ENCODE measurements around the gene PAH. TPM values are rescaled to one million over a fixed set of nuclear protein-coding genes. Genes with fewer than 3 reads are reported as not detected.

PAH gene
- total RNA-seq, 1 experiment from 2014 or later: not detected

GRCh38 chr12:102950950-102951619 lies 34.0 kb upstream of the PAH start:
- DNase-seq (ENCODE audit: low read depth): no peak

GRCh38 chr12:102950107-102950949 lies 33.3 kb upstream of the PAH start:
- DNase-seq (ENCODE audit: low read depth): no peak

GRCh38 chr12:102948941-102949352 lies 31.9 kb upstream of the PAH start:
- DNase-seq (ENCODE audit: low read depth): peak; percentile 15

DNA sequence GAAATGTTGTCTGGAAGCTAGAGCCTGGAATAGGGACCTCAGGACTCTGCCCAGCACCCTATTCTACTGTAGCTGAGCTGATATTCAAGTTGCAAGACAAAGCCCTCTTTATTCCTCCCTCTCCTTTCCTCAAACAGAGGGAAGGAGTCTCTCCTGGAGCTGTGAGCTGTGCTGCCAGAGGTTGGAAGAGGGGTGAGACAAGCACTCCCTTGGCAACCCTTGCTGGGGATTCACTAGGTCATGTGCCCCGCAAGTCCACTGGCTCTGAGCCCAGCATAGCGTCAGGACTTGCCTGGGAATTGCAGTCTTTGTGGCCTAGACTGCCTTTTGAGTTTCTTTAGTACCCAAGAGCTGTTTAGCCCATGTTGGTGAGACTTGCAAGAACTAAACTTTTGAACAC lies 29.0 kb upstream of the PAH start:
- no peak for DNase-seq (ENCODE audit: low read depth)

DNA sequence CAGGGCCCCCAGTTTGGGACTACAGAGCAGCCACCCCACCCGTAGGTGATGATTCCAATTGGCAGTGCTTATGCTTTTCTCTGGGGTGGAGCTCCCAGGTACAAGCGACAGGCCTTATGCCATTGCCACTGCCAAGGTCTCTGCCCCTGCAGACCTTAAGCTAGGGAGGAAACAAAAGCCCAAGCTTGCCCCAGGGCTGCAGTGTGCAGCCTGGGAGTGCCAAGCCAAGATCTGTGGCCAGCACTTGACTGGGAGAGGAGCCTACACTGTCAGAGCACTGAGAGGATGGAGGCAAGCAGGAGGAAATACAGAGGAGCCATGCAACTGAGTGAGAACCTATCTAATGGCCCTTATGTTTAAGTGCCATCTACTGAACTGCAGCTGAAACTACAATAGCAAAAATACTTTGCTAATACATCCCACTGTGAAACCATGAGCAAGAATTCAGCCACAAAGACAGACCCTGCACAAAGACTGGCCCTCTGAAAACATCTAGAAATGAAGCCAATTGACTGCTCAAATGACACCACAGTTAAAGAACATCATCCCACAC lies 22.7 kb upstream of the PAH start:
- no peak for DNase-seq (ENCODE audit: low read depth)

- no peak for DNase-seq (ENCODE audit: low read depth)
Measured at GRCh38 chr12:102939059-102939458, 22.0 kb upstream of the PAH start.

- no peak for DNase-seq (ENCODE audit: low read depth)
Measured at GRCh38 chr12:102933168-102933567, 16.1 kb upstream of the PAH start.

DNA sequence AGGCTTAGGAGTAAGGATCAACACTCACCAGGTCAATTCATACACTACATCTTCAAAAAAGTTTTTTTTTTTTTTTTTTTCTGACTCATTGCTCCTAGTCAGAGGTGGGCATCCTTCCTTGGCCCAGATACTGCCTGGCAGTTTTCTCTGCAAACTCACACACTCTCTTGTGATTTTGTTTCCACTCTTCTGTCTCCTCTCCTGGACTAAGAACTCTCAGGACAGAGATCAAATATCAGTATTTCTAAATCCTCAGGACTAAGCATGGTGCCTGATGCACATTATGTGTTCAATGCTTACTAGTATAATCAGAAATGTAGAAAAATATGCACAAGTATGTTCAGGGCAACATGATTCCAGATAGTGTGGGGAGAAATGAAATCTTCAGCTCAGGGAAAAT lies 10.2 kb upstream of the PAH start:
- DNase-seq (ENCODE audit: low read depth): no peak

DNA sequence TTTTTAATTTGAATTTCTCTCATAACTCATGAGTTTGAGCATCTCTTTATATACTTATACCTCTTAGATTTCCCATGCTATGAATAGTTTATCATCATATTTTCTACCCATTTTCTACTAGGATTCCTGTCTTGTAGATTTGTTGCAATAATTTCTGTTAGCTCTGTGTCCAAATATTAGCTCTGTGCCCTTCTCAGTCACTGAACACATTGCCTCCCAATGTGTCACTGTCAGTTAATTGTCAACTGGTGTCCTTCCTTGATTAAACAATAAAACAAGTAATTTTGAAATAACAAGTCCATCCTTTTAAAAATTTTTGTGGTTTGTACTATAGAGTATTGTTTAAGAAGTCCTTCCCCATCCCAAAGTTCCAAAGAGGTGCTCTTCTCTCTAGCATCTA lies 4.2 kb upstream of the PAH start:
- DNase-seq (ENCODE audit: low read depth): no peak

DNA sequence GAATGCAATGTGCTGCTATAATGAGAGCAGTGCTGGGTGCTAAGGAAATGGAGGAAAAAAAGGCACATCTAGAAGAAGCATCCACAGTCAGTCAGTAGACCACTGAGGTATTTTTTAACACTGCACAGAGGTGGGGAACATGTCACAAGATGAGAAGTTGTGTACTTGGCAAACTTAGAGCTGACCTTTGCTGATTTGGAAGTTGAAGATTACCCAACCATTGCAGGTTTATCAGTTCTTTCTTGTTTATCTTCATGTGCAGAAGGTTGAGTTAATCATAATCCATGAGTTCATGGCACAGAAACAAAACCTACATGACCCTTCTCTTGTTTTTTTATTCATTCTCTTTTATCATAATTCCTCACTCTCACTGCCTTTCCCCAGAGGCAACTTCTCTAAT lies 3.2 kb upstream of the PAH start:
- no peak for DNase-seq (ENCODE audit: low read depth)

GRCh38 chr12:102918840-102919239 lies 1.8 kb upstream of the PAH start:
- DNase-seq (ENCODE audit: low read depth): no peak

DNA sequence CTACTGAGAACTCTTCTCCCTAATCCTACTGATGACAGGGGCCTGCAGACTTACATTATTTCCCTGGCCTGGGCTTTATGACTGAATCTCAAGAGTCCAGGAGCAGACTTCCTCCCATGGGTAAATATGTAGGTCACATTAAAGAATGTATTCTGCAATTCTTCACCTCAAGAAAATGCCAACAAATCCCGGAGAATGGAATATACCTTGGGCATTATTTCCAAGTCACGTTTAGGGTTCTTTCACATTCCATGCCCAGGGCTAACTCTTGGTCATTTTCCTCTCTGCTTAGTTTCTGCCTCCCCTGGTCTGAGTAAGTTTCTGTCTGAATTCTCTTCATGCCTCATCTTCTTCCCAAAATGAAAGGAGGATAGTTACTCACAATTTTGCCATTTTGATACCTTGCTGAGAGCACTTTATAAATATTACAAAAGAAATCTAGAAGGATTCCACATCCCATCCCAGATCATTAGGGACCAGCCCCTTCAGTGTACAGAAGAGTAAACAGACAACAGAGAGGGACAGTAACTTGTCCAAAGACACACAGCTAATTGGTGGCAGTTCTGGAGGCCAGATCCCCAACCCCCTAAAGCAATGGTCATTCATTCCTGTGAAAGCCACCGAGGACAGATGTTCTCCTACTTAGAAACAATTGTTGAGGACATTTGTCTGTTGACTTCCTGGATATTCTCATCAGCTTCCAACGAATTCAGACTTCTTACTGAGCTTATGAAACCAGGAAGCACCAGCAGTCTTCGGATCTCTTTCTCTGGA lies 605 bp downstream of the PAH start:
- DNase-seq (ENCODE audit: low read depth): no peak

- DNase-seq (ENCODE audit: low read depth): no peak
Measured at GRCh38 chr12:102913453-102914226, 3.4 kb downstream of the PAH start.

DNA sequence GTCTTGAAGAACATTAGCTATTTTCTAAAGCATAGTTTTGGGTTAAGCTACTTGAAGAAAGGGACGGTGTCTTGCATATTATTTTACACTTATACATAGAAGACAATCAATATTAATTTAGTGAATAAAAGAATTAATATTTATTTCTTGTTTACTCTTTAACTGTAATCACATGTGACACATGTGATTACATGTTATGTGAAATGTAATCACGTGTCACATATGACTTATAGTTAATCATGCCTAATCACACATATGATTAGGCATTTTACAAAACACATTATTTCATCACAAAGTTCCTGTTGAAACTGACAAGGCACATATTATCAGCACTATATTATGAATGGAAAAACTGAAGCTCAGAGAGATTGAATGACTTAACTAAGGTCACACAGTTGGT lies 4.8 kb downstream of the PAH start:
- DNase-seq (ENCODE audit: low read depth): no peak

- DNase-seq (ENCODE audit: low read depth): no peak
Measured at GRCh38 chr12:102911320-102911719, 5.7 kb downstream of the PAH start.

- no peak for DNase-seq (ENCODE audit: low read depth)
Measured at GRCh38 chr12:102910792-102911191, 6.3 kb downstream of the PAH start.

- no peak for DNase-seq (ENCODE audit: low read depth)
Measured at GRCh38 chr12:102910137-102910536, 6.9 kb downstream of the PAH start.

DNA sequence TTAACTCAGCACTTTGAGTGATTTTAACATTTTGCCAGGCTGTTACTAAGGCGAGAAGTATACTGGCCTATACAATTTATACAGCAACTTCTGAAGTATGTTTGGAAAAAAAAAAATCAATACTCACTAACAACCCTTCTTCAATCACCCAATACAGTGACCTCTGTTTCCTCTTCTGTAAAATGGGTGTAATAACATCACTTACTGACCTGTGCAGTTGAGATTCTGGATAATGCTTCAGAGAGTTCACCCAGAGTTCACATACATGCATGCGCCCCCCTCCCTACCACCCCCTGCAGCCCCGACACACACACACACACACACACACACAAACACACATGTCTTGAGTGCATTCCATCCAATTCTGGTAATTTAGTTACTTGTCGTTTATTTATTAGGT lies 9.1 kb downstream of the PAH start:
- DNase-seq (ENCODE audit: low read depth): no peak

DNA sequence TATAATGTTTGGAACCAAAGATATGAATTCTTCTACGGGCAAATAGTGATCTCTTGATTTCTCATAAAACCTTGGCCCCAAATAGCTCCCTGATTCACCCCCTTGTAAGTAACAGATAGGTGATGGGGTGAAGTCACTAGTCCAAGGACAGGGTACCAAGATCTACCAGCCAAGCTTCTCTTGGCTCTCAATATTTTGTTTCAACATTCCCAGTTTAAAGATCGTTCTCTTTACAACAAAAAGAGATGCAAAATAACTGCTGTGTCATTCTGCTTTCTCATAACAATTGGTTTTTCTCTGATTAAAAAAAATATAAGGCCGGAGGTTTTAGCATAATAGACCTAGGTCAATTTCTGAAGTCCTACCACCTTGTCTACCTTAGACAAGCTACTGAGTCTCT lies 11.8 kb downstream of the PAH start:
- DNase-seq (ENCODE audit: low read depth): no peak

DNA sequence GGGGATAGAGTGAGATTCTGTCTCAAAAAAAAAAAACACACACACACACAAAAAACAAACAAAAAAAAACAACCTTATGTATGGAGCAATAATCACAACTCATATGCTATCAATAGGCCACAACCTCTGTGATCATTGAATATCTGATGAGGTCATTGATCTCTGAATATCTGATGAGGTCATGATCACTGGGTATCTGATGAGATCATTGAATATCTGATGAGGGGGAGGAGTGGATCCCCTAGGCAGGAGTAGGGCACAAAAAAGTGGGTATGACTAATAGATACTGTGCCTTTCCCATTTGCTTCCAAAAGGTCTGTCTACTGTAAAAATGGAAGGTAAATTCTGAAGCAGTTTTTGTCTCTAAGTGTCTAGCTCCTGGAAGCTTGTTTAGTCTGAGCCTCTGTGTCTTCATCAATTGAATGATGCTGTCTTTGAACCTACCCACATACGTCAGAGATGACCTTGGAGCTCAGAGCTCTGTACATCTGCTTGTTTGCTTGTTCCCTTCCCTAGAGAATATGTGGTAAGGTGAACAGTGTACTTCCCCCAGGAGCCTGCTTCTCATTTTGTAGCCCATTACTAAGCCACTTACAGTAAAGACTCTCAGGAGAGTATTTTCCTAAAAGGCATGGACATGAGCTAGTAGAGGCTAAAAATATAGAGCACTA lies 13.6 kb downstream of the PAH start:
- no peak for DNase-seq (ENCODE audit: low read depth)

GRCh38 chr12:102902093-102902492 lies 15.0 kb downstream of the PAH start:
- no peak for DNase-seq (ENCODE audit: low read depth)
